ENCODE results near the gene SGCA. TPM values are rescaled to one million over a fixed set of nuclear protein-coding genes. Genes with fewer than 3 reads are reported as not detected.
A peak's percentile ranks its signal among the peaks of the same experiment; 100 is the strongest.

SGCA gene
- total RNA-seq, 2 experiments from 2014 or later: not detected

DNA sequence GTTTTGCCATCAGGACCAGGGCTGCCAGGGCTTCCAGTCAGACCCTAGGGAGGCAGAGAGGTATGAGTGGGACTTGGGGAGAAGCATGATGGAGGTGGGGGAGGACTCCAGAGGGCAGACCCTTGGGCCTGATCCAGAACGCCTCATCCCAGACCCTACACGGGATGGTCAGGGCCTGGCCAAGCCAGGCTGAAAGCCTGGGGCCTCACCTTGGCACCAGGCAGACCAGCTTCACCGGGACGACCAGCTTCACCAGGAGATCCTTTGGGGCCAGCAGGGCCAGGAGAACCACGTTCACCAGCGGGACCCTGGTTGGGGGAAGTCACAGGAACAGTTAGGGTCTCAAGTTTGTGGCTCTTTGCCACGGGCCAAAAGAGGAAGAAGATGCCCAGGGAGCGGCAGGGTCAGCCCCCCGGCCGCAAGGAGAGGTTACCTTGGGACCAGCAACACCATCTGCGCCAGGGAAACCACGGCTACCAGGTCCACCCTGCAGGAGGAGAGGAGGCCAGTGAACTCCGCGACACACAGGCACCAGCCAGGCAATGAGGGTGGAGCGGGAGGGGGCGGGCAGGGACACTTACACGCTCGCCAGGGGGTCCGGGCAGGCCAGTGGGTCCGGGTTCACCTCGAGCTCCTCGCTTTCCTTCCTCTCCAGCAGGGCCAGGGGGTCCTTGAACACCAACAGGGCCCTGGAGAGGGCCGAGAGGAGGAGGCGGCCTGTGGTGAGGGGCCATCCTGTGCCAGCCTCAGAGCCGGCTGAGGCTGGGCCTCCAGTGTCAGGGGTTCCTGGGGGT lies 28.5 kb downstream of the SGCA start:
- POLR2A ChIA-PET: no interaction called here
- Mint-ChIP-seq H3K9me3 (no peaks in the 10 kb centered on the region), H3K4me1 (peaks cover 5% of the 10 kb centered on the region), H3K36me3 (ENCODE audit: low read depth) (no peaks in the 10 kb centered on the region), H3K27me3 (peaks cover 22% of the 10 kb centered on the region), H3K27ac (no peak overlapping the region), H3K4me3 (no peak overlapping the region)
- DNase-seq: no peak
- CTCF ChIA-PET: interaction anchor here (1.0 kb wide), 1 partner anchor 8 kb away, joined by 3 read pairs; the partner anchor contains the start of gene COL1A1

DNA sequence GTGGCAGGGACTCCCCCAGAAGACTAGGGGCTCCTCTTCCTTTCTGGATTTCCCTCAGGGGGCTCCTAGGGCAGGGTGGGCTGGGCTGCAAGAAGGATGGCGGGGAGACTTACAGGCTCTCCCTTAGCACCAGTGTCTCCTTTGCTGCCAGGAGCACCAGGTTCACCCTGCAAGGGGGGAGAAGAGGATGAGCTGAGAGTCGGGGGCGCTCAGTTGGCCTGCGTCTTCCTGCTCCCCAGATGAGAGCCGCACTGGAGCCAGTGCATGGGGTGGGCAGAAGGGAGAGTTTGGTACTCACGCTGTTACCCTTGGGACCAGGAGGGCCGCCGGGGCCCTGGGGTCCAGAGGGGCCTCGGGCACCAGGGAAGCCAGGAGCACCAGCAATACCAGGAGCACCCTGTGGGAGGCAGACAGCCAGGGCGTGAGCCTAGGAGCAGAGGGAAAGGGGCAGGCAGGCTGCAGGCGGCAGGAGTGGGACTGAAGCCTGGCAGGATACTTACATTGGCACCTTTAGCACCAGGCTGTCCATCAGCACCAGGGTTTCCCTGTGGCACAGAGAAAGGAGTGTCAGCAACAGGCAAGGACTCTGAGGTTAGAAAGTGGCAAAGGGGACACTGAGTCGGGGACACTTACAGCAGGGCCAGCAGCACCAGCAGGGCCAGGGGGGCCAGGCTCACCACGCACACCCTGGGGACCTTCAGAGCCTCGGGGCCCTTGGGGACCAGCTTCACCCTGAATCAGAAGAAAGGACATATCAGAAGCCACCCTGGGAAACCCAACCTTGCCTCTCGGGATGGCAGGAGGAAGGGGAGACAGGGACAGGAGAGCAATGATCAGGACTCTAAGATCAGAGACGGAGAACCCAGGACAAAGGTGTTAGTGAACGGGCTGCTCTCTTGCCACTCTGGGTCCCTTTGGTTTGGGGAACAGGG lies 29.4 kb downstream of the SGCA start:
- DNase-seq: no peak
- Mint-ChIP-seq H3K9me3 (no peaks in the 10 kb centered on the region), H3K27me3 (peaks cover 22% of the 10 kb centered on the region), H3K27ac (no peak overlapping the region), H3K36me3 (ENCODE audit: low read depth) (no peaks in the 10 kb centered on the region), H3K4me1 (peaks cover 11% of the 10 kb centered on the region), H3K4me3 (no peak overlapping the region)
- POLR2A ChIA-PET: no interaction called here
- CTCF ChIA-PET: interaction anchor here (1.2 kb wide), 1 partner anchor 78 kb away, joined by 3 read pairs; no protein-coding TSS in a partner anchor

DNA sequence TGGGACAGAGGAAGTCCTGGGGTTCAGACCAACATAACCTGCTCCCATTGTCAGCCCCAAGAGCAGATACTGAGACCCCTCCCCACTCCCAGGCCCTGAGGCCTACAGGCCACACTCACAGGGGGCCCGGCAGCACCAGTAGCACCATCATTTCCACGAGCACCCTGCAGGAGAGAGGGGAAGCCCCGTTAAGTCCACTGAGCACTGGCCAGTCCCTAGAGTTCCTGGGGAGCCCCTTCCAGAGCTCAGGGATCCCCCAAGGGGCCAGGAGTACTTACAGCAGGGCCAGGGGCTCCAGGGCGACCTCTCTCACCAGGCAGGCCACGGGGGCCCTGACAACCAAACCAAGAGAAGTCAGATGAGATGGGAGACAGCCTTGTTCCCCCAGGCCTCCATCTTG lies 30.2 kb downstream of the SGCA start:
- Mint-ChIP-seq H3K36me3 (ENCODE audit: low read depth) (no peaks in the 10 kb centered on the region), H3K4me3 (no peak overlapping the region), H3K27ac (no peak overlapping the region), H3K4me1 (peaks cover 19% of the 10 kb centered on the region), H3K27me3 (peaks cover 25% of the 10 kb centered on the region), H3K9me3 (no peaks in the 10 kb centered on the region)
- DNase-seq: no peak
- POLR2A ChIA-PET: no interaction called here
- CTCF ChIA-PET: interaction anchor here (0.8 to 2.1 kb wide), 5 partner anchors 60 to 201 kb away, joined by 3 to 4 read pairs (median 3); partner anchors contain the start of gene LRRC59

DNA sequence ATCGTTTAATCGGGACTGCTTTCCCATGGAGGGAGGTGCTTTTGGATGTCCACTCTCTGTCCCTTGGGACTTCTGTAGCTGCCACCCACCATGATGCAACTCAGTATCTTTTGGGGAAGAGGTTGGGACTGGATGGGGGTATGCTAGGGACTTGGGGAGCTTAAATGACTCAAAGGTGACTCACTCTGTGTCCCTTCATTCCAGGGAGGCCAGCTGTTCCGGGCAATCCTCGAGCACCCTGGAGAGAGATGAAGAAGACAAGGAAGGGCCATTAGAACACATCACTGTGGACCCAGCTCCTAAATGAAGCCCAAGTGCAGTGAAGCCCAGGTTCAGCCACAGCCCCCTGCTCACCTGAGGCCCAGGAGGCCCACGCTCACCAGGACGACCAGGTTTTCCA lies 31.0 kb downstream of the SGCA start:
- no peak overlapping the region for H3K27ac Mint-ChIP-seq
- H3K4me3 Mint-ChIP-seq: no peak overlapping the region
- peaks cover 22% of the 10 kb centered on the region for H3K4me1 Mint-ChIP-seq
- peaks cover 30% of the 10 kb centered on the region for H3K27me3 Mint-ChIP-seq
- POLR2A ChIA-PET: no interaction called here
- CTCF ChIA-PET: interaction anchor here (0.6 to 2.5 kb wide), 10 partner anchors 19 to 207 kb away, joined by 3 to 7 read pairs (median 4); partner anchors contain the start of gene LRRC59
- H3K9me3 Mint-ChIP-seq: no peaks in the 10 kb centered on the region
- no peaks in the 10 kb centered on the region for H3K36me3 Mint-ChIP-seq (ENCODE audit: low read depth)
- DNase-seq: no peak

DNA sequence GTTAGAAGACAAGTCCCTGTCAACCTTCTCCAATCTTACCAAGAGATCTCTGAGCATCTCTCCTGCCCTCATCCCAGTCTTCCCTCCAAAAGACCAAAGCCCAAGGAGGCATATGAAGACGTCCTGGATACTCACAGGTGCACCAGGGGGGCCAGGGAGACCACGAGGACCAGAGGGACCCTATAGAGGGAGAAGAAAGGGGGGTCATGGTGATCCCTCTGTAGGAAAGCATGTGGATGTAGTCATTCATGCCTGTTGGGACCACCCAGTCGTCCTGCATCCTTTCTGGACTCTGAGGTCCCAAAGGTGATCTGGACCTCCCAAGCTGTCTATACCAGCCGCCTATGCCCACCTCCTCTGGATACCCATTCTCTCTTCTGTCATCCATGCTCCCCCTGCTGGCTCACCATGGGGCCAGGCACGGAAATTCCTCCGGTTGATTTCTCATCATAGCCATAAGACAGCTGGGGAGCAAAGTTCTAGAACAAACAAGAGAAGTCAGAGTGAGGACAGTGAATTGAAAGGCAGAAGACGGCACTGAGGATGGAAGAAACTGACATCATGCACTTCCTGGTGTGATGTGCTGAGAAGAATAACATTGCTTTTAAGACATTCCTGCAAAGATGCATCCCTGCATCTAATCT lies 32.3 kb downstream of the SGCA start:
- Mint-ChIP-seq H3K27me3 (peaks cover 43% of the 10 kb centered on the region), H3K4me3 (no peak overlapping the region), H3K27ac (no peak overlapping the region), H3K36me3 (ENCODE audit: low read depth) (no peaks in the 10 kb centered on the region), H3K4me1 (peaks cover 22% of the 10 kb centered on the region), H3K9me3 (no peaks in the 10 kb centered on the region)
- peak; percentile 76 for DNase-seq
- CTCF ChIA-PET: interaction anchor here (0.6 to 2.5 kb wide), 10 partner anchors 11 to 199 kb away, joined by 3 to 7 read pairs (median 4); partner anchors contain the start of gene LRRC59
- POLR2A ChIA-PET: no interaction called here

DNA sequence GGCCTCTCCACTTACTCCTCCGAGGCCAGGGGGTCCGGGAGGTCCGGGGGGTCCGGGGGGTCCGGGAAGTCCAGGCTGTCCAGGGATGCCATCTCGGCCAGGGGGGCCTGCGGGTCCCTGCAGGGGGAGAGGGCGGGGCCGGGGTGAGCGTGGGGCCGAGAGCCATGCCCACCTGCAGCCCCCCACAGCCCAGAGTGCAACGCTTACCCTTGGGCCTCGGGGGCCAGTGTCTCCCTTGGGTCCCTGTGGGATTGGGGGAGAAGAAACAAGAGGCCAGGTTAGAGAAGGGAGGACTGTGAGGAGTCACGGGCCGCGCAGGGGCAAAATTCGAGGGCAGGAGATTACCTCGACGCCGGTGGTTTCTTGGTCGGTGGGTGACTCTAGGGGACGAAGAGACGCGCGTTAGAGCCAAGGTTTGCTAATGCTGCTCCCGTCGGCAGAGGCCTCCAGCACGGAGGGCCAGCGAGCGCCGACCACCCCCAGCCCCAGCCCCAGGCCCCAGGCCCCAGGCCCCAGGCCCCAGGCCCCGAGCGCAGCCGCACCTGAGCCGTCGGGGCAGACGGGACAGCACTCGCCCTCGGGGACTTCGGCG lies 33.5 kb downstream of the SGCA start:
- H3K9me3 Mint-ChIP-seq: no peaks in the 10 kb centered on the region
- POLR2A ChIA-PET: no interaction called here
- CTCF ChIA-PET: interaction anchor here (1.0 to 7.3 kb wide), 21 partner anchors 9 to 197 kb away, joined by 3 to 133 read pairs (median 8); partner anchors contain the start of gene TMEM92
- no peak overlapping the region for H3K27ac Mint-ChIP-seq
- H3K27me3 Mint-ChIP-seq: peaks cover 48% of the 10 kb centered on the region
- DNase-seq: no peak
- peaks cover 22% of the 10 kb centered on the region for H3K4me1 Mint-ChIP-seq
- H3K36me3 Mint-ChIP-seq (ENCODE audit: low read depth): no peaks in the 10 kb centered on the region
- no peak overlapping the region for H3K4me3 Mint-ChIP-seq

DNA sequence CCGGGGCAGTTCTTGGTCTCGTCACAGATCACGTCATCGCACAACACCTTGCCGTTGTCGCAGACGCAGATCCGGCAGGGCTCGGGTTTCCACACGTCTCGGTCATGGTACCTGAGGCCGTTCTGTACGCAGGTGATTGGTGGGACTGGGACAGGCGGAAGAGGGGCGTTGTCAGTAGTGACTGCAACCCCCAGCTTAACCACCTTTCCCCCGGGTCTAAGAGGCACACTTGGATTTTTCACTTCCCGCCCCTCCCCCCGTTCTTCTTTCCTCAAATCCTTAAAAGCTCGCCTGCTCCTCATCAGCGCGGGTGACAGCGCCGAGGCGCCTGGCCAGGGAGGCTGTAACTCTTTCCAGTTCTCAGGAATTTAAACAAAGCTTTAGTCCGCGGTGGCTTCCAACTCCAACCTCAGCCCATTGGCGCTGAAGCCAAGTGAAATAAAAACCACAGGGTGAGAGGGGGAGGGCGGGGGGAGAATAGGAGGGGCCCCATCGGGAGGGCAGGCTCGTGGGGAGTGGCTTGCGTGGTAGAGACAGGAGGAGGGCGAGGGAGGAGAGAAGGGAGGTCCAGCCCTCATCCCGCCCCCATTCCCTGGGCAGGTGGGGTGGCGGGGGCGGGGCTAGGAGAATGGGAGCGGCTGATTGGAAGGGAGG lies 34.1 kb downstream of the SGCA start:
- Mint-ChIP-seq H3K27ac (peak overlapping the region; percentile 46), H3K36me3 (ENCODE audit: low read depth) (no peaks in the 10 kb centered on the region), H3K27me3 (peaks cover 50% of the 10 kb centered on the region), H3K4me1 (peaks cover 22% of the 10 kb centered on the region), H3K4me3 (peak overlapping the region; percentile 64), H3K9me3 (no peaks in the 10 kb centered on the region)
- POLR2A ChIA-PET: no interaction called here
- CTCF ChIA-PET: interaction anchor here (0.5 to 7.3 kb wide), 53 partner anchors 9 to 480 kb away, joined by 3 to 133 read pairs (median 4); partner anchors contain the start of genes PDK2, PPP1R9B and TMEM92
- peak; percentile 70 for DNase-seq

DNA sequence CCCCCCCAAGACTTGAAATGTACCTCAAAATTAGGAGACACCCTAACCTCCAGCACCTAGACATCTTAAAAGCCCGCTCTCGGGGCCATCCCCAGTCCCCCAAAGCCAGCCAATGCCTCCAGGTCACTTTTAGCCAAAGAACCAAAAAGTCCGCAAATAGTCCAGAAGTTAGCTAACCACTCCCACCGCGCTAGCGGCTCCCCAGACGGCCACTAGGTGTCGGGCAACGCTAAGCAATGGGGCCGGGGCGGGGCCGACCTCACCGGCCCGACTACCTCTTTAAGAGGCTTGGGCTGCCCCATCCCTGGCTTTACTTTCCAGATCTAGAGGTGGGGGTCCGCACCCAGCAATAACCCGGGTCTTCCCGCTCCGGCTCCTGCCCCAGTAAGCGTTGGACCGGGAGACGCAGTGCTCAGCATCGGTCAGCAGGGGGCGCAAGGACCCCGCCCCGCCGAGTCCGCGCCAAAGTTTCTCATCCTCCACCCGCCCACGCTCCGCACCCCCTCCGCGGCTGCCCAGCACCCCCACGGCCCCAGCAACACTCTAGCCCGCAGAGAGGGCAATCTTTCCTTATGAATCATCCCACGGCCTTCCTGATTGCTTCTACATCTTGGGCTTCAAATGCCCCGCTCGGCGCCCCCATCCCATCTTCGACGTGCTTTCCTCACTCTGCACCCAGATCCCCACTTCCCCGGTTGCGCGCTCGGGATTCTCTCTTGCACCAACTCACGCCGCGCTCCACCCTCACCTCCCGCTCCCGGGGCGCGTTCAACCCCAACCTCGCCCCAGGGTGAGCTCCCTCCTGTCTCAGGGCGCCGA lies 34.9 kb downstream of the SGCA start:
- H3K27ac Mint-ChIP-seq: peak overlapping the region; percentile 9
- ChIA-PET POLR2A (interaction anchor here (0.8 kb wide), 1 partner anchor 274 kb away, joined by 6 read pairs; no protein-coding TSS in a partner anchor), CTCF (interaction anchor here (0.5 to 7.3 kb wide), 59 partner anchors 9 to 480 kb away, joined by 3 to 133 read pairs (median 4); partner anchors contain the start of genes PDK2, PPP1R9B and TMEM92)
- H3K27me3 Mint-ChIP-seq: peaks cover 57% of the 10 kb centered on the region
- peak overlapping the region; percentile 64 for H3K4me3 Mint-ChIP-seq
- no peaks in the 10 kb centered on the region for H3K9me3 Mint-ChIP-seq
- peak; percentile 84 for DNase-seq
- H3K36me3 Mint-ChIP-seq (ENCODE audit: low read depth): no peaks in the 10 kb centered on the region
- peaks cover 22% of the 10 kb centered on the region for H3K4me1 Mint-ChIP-seq

DNA sequence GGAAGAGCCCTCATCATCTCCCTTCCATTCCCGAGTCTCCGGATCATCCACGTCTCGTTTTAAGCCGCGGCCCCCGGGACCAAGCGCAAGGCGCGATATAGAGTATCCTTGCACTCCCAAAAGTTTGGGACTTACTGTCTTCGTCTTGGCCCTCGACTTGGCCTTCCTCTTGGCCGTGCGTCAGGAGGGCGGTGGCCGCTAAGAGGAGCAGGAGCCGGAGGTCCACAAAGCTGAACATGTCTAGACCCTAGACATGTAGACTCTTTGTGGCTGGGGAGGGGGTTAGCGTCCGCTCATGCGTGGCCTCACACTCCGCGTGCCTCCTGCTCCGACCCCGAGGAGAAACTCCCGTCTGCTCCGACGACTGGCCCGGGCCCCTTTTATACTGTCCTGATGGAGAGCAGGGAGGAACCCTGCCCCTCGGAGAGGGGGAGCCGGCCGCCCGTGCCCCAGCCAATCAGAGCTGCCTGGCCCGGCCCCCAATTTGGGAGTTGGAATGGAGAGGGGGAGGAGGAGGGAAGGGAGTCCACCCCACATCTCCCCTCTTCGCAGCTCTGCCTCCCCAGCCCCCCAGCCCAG lies 35.6 kb downstream of the SGCA start, which contains the start of gene COL1A1:
Gene COL1A1 (minus strand): TSS at position 356 of the 579 bp plus-strand sequence. CDS start 118 bp downstream, at position 238.
- Mint-ChIP-seq H3K36me3 (ENCODE audit: low read depth) (no peaks in the 10 kb centered on the region), H3K27me3 (peaks cover 61% of the 10 kb centered on the region), H3K27ac (peak within 1 kb of the TSS; percentile 9), H3K9me3 (no peaks in the 10 kb centered on the region), H3K4me3 (peak within 1 kb of the TSS; percentile 64), H3K4me1 (peaks cover 22% of the 10 kb centered on the region)
- ChIA-PET POLR2A (interaction anchor here (0.8 kb wide), 1 partner anchor 275 kb away, joined by 6 read pairs; no protein-coding TSS in a partner anchor), CTCF (interaction anchor here (0.8 to 7.3 kb wide), 24 partner anchors 8 to 196 kb away, joined by 3 to 133 read pairs (median 7); partner anchors contain the start of genes LRRC59 and TMEM92)
- no peak for DNase-seq

DNA sequence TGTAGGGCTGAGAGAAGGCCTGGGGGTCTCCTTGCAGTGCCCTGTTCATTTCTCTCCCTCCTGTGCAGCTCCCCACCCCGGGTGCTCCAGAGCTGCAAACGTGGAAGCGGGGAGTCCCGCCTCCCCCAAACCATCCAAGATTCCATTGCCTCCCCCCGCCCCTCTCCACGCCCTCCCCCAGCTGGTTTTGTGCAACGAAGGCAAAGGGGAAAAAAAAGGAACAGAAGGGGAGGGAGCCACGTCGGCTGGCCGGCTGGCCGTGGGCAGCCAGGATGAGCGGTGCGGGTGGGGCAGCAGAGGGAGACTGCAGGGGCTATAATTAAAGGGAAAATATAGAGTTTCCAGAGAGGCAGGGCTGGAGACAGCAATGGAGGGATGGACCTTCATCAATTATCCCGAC lies 37.3 kb downstream of the SGCA start:
- Mint-ChIP-seq H3K27ac (no peak overlapping the region), H3K4me3 (no peak overlapping the region), H3K9me3 (no peaks in the 10 kb centered on the region), H3K27me3 (peaks cover 59% of the 10 kb centered on the region), H3K4me1 (peaks cover 25% of the 10 kb centered on the region), H3K36me3 (ENCODE audit: low read depth) (no peaks in the 10 kb centered on the region)
- POLR2A ChIA-PET: no interaction called here
- CTCF ChIA-PET: interaction anchor here (2.5 to 7.3 kb wide), 3 partner anchors 10 to 90 kb away, joined by 7 to 133 read pairs (median 26); no protein-coding TSS in a partner anchor
- DNase-seq: no peak

Measured in activated CD4-positive, alpha-beta T cell treated with anti-CD3 and anti-CD28 coated beads, Interleukin-2, amount 10 ng/mL, durations not matched to agents 7 days and 5 days (primary cell).